ENCODE results near the gene CSF3. TPM values are rescaled to one million over a fixed set of nuclear protein-coding genes. Genes with fewer than 3 reads are reported as not detected.

The CSF3 gene
- total and polyA plus RNA-seq, 2 of the 13 experiments (the other 11 are each of a cell fraction or from before 2014, with no cell fraction given) = 0.09 TPM; not detected in 1

- no peak for TF ChIP-seq E2F1 (CRISPR knock-in tag; IDR thresholded peaks at IDR 0.05)
- TF ChIP-seq NPAS2 (CRISPR knock-in tag; IDR thresholded peaks at IDR 0.05; ENCODE audit: borderline replicate concordance) = no peak
- TF ChIP-seq ZNF883 (CRISPR knock-in tag; IDR thresholded peaks at IDR 0.05; ENCODE audit: not compliant biosample characterization) = no peak
- no peak for TF ChIP-seq ONECUT2 (CRISPR knock-in tag; IDR thresholded peaks at IDR 0.05)
- TF ChIP-seq PTBP1 (IDR thresholded peaks at IDR 0.05; ENCODE audit: low read depth, low read length, poor library complexity, severe bottlenecking) = no peak
- peak; percentile 28; the same call in 1 of the 2 replicates for TF ChIP-seq SAP130 (CRISPR knock-in tag; IDR thresholded peaks at IDR 0.05; ENCODE audit: low read depth)
- TF ChIP-seq PLRG1 (conservative IDR thresholded peaks at IDR 0.05) = no peak
- TF ChIP-seq KDM5B (CRISPR knock-in tag; IDR thresholded peaks at IDR 0.05; ENCODE audit: borderline replicate concordance) = no peak
- no peak for TF ChIP-seq KLF9 (CRISPR knock-in tag; IDR thresholded peaks at IDR 0.05; ENCODE audit: low read depth)
- 0 out of 2 replicates have a peak, but pooled peaks have one; percentile 10 for TF ChIP-seq IKZF5 (CRISPR knock-in tag; IDR thresholded peaks at IDR 0.05)
- TF ChIP-seq NCOA5 (CRISPR knock-in tag; IDR thresholded peaks at IDR 0.05) = no peak
- TF ChIP-seq JUND (CRISPR knock-in tag; IDR thresholded peaks at IDR 0.05) = no peak
- no peak for TF ChIP-seq MTA3 (CRISPR knock-in tag; IDR thresholded peaks at IDR 0.05)
- no peak for TF ChIP-seq RFXAP (CRISPR knock-in tag; IDR thresholded peaks at IDR 0.05; ENCODE audit: borderline replicate concordance)
- 0 out of 2 replicates have a peak, but pooled peaks have one; percentile 28 for TF ChIP-seq ZNF687 (CRISPR knock-in tag; IDR thresholded peaks at IDR 0.05)
- TF ChIP-seq TMF1 (CRISPR knock-in tag; IDR thresholded peaks at IDR 0.05; ENCODE audit: low read depth) = no peak
- no peak for TF ChIP-seq ZBTB43 (CRISPR knock-in tag; conservative IDR thresholded peaks at IDR 0.05)
- TF ChIP-seq ZNF501 (CRISPR knock-in tag; IDR thresholded peaks at IDR 0.05) = peak; percentile 9; the same call in 1 of the 2 replicates
- TF ChIP-seq BCL6 (CRISPR knock-in tag; IDR thresholded peaks at IDR 0.05) = no peak
These were observed 762 bp upstream of the CSF3 start (continued) for GRCh38 chr17:40014375-40014980.

Measured in HepG2 (cell line).